AG04450 (cell line): ENCODE data around the gene TGDS. TPM values are rescaled to one million over a fixed set of nuclear protein-coding genes. Genes with fewer than 3 reads are reported as not detected.

Experiments
- CTCF ChIA-PET: fragments of 300-600, 350-600 bp; formaldehyde crosslinking; extraction: SDS; loops from one replicate; lab custom pipeline; 2022; ENCODE audit warnings: antibody characterized with exemption, inconsistent platforms; lab: Charles Lee
- POLR2A ChIA-PET: fragments of 350-600 bp; formaldehyde crosslinking; extraction: SDS; loops from one replicate; lab custom pipeline; 2021; ENCODE audit warnings: antibody characterized with exemption, inconsistent platforms; lab: Yijun Ruan, JAX
- DNase-seq: peaks from one replicate; pipeline ENCODE4 v3.0.0-alpha.2; 2011; ENCODE audit warnings: low read depth, low spot score
- H3K27ac ChIP-seq: one replicate; pipeline ENCODE4 v1.5.1; 2012; ENCODE audit warnings: low read depth, low read length, control low read depth
- H3K27me3 ChIP-seq: one replicate; pipeline ENCODE4 v1.6.0; 2012; ENCODE audit warnings: low read length; ENCODE audit not compliant: control insufficient read depth, insufficient read depth
- H3K4me3 ChIP-seq: 2 replicates; pipeline ENCODE4 v1.5.1; 2011; ENCODE audit warnings: mild to moderate bottlenecking, low read depth, low read length, control low read depth
- H3K9me3 ChIP-seq: 2 replicates; pipeline ENCODE4 v1.5.1; 2012; ENCODE audit warnings: low read length; ENCODE audit not compliant: control insufficient read depth, insufficient read depth
- polyA plus RNA-seq: library from polyadenylated mRNA; depleted of rRNA; stranded (reverse); fragments of >200 nt; gene quantifications from 2 replicates; pipeline ENCODE4 v1.2.3, GENCODE V29; 2011
- TF ChIP-seq, protein P1 (sequence below): IDR thresholded peaks from 2 replicates; pipeline ENCODE4 v1.5.1; 2011; ENCODE audit warnings: low read depth, low read length, control low read depth, inconsistent platforms

TGDS gene
- polyA plus RNA-seq, 1 experiment: 21.7 TPM

DNA sequence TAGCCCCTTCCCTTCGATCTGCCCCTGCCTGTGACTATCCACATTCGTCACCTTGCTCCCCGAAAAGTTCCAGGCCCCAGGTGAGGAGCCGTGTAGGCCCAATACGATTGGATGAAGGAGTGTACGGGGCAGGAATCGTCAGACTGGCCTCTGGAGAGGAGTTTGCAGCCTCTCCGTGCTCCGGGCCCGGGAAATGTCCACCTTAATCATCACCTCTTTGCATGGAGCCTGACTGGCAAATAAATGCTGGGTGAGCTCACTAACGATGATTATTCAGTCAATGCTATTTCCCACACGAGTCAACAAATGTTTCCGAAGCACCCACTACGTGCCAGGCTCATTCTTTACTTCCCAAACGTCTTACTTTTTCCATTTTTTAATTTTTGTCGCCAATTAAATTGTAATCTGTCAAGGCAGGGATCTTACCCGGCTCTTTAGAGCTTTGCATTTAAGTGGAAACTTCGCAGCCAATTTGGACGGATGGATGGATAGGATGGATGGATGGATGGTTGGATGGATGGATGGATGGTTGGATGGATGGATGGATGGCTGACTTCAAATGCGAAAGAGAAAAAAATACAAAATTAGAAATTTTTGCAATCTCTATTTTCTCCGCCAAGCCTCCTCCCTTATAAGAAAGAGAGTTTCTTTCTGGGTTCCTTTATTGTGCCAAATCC, 45.8 kb downstream of the TGDS start:
- Histone ChIP-seq H3K4me3 (peak overlapping the region; percentile 87), H3K9me3 (no peaks in the 10 kb centered on the region), H3K27me3 (no peaks in the 10 kb centered on the region), H3K27ac (peak overlapping the region; percentile 89)
- CTCF ChIA-PET: interaction anchor here (0.6 to 2.6 kb wide), 6 partner anchors 28 to 830 kb away, joined by 3 to 10 read pairs (median 4); no protein-coding TSS in a partner anchor
- DNase-seq: peak; percentile 7
- TF ChIP-seq, protein P1, sequence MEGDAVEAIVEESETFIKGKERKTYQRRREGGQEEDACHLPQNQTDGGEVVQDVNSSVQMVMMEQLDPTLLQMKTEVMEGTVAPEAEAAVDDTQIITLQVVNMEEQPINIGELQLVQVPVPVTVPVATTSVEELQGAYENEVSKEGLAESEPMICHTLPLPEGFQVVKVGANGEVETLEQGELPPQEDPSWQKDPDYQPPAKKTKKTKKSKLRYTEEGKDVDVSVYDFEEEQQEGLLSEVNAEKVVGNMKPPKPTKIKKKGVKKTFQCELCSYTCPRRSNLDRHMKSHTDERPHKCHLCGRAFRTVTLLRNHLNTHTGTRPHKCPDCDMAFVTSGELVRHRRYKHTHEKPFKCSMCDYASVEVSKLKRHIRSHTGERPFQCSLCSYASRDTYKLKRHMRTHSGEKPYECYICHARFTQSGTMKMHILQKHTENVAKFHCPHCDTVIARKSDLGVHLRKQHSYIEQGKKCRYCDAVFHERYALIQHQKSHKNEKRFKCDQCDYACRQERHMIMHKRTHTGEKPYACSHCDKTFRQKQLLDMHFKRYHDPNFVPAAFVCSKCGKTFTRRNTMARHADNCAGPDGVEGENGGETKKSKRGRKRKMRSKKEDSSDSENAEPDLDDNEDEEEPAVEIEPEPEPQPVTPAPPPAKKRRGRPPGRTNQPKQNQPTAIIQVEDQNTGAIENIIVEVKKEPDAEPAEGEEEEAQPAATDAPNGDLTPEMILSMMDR: no peak
- POLR2A ChIA-PET: interaction anchor here (1.3 to 2.2 kb wide), 3 partner anchors 11 to 46 kb away, joined by 3 to 21 read pairs (median 5); partner anchors contain the start of gene TGDS

DNA sequence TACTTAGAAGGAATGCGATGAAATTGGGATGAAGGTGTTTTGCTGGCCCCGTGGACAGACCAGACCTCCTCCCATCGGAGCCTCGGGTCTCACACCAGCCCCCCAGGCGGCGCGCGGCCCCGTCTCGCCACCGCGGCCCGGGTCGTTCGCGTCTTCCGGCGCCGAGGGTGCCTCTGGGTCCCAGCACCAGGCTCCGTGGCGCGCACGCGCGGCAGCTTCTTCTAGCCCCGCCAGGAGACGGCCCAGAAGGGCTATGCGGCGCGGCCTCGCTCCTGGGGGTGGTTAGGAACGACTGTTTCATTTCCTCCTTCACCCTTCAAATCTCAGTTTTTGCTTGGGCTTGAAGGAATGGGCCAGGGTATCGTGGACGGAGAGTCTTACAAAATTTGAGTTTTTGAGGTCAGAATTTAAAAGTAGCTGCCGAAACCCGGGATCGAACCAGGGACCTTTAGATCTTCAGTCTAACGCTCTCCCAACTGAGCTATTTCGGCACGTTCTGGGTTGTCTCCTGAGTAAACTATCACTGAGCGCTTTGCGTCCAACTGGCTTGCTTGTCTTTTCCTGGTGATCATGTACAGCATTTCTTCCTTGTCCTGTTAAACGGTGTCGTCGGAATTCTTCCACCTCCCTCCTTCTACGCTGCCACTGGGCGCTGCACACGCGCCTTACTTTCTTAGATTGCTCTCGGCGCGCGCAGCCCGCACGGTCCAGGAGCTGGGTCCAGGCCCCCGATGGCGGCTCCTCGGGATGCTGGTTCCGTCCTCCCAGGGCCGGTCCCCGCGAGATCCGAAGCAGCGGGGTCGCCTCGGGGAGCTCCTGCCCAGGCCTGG, 46.5 kb downstream of the TGDS start:
- CTCF ChIA-PET: interaction anchor here (0.6 to 2.6 kb wide), 8 partner anchors 28 to 831 kb away, joined by 3 to 10 read pairs (median 4); no protein-coding TSS in a partner anchor
- TF ChIP-seq, protein P1: no peak
- Histone ChIP-seq H3K4me3 (peak overlapping the region; percentile 87), H3K27ac (peak overlapping the region; percentile 97), H3K27me3 (no peaks in the 10 kb centered on the region), H3K9me3 (no peaks in the 10 kb centered on the region)
- POLR2A ChIA-PET: interaction anchor here (1.2 to 2.2 kb wide), 4 partner anchors 10 to 52 kb away, joined by 3 to 21 read pairs (median 4); partner anchors contain the start of genes GPR180 and TGDS
- DNase-seq: peak; percentile 92

DNA sequence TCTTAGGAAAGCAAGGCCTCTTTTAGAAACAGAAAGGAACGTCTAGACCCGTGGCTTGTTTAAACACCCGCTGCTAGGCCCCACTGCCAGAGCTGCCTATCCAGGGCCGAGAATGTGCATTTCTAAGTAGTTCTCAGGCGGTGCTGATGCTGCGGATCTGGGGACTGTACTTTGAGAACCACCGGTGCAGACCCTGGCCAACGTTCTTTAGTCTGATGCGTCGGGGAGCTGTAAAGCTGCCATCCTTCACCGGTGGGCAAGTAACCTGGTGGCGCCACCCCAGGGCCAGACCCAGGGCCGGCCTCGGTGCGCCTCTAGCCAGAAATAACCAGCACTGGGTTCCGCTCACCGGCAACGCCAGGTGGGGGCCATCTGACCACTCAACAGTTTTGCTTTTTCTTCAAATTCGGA, 47.1 kb downstream of the TGDS start:
- no peak for DNase-seq
- POLR2A ChIA-PET: interaction anchor here (1.2 to 2.2 kb wide), 3 partner anchors 9 to 53 kb away, joined by 4 to 21 read pairs (median 5); partner anchors contain the start of genes GPR180 and TGDS
- H3K4me3 ChIP-seq: peak overlapping the region; percentile 87
- H3K27me3 ChIP-seq: no peaks in the 10 kb centered on the region
- TF ChIP-seq, protein P1: no peak; the same call in 1 of the 2 replicates
- no peaks in the 10 kb centered on the region for H3K9me3 ChIP-seq
- CTCF ChIA-PET: interaction anchor here (0.6 to 2.6 kb wide), 6 partner anchors 29 to 126 kb away, joined by 3 to 10 read pairs (median 4); no protein-coding TSS in a partner anchor
- peak overlapping the region; percentile 97 for H3K27ac ChIP-seq

DNA sequence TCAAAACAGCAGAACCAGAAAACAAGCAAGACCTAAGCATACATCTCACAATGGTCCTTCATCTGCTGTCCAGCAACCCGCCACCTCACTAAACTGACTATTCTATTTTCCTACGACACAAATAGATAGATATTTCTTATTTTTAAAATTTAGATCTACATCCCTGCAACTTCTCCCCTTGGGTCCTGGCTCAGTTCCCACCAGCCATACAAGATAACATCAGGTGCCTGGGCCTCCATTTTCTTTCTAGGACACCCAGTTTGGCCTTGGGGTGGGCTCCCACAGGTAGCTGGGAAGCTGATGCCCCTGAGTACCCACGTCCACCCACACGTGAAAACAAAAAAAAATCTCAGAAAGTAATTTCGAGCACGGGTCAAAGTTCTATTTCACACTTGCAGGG, 47.6 kb downstream of the TGDS start:
- peak overlapping the region; percentile 87 for H3K4me3 ChIP-seq
- TF ChIP-seq, protein P1: no peak
- H3K27me3 ChIP-seq: no peaks in the 10 kb centered on the region
- peak overlapping the region; percentile 97 for H3K27ac ChIP-seq
- no peaks in the 10 kb centered on the region for H3K9me3 ChIP-seq
- ChIA-PET POLR2A (interaction anchor here (1.2 to 1.8 kb wide), 2 partner anchors 9 to 53 kb away, joined by 4 to 5 read pairs; partner anchors contain the start of gene GPR180), CTCF (interaction anchor here (0.7 to 1.6 kb wide), 4 partner anchors 111 to 126 kb away, joined by 3 to 5 read pairs (median 4); no protein-coding TSS in a partner anchor)
- no peak for DNase-seq
